Measurements from ENCODE around the gene NENF. TPM values are rescaled to one million over a fixed set of nuclear protein-coding genes. Genes with fewer than 3 reads are reported as not detected.
"Not testable (repeated sequence)": the region's sequence is repeated elsewhere in the genome, so short reads cannot be mapped to it uniquely, and the experiment has no call there.

Gene NENF
- polyA plus RNA-seq, 5 donors, result 45.8 to 56.2 (median 52.2) TPM

DNA sequence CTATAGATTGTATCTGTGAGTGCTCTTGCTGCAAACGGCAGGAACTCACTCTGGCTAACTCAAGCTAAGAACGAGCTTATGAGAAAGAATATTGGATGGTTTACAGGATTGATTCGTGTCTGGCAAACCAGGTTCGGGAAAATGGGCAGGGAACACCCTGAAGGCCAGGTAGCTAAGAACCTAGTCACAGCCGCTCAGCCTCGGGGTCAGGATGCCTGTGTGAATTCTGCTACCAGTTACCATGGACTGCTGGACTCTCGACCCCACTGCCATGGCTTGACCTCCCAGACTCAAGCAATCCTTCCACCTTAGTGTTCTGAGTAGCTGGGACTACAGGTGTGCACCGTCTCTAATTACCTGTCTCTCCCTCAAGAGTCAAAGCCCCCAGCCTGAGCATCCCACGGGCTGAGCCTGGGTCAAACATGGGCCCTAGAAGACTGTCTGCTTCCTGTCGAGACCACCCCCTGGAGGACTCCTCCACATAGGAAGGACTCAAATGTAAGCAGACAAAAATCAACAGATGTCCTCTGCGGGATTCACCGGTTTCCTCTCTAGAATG lies 45.8 kb downstream of the NENF start:
- no peak for DNase-seq

DNA sequence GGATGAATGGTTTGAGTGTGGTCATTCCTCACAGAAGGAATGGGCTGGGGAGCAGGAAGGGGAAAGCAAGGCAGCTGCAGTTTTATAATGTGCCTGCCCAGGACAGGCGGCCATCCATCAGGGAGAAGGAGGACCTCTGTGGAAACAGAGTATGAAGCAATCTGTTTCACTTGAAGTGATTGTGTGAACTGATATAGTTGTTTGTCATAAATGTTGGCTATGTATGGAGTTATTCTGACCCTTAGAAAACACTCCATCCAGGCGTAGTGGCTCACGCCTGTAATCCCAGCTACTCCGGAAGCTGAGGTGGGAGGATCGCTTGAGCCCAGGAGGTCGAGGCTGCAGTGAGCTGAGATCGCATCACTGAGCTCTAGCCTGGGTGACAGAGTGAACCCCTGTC lies 46.5 kb downstream of the NENF start:
- no peak for DNase-seq

GRCh38 chr1:212480711-212481437 lies 48.2 kb downstream of the NENF start:
- not testable (repeated sequence) for DNase-seq

DNA sequence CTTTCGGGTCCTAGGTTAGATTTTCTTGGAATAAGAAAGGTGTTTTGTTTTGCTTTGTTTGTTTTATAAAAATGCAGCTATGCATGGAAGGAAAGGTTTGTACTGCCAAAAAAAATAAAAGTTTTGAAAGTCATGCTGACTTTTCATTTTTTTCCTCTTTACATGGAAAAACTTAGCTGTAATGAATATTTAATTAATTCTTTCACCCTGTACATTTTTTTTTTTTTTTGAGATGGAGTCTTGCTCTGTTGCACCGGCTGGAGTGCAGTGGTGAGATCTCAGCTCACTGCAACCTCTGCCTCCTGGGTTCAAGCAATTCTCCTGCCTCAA lies 48.7 kb downstream of the NENF start:
- no peak for DNase-seq

DNA sequence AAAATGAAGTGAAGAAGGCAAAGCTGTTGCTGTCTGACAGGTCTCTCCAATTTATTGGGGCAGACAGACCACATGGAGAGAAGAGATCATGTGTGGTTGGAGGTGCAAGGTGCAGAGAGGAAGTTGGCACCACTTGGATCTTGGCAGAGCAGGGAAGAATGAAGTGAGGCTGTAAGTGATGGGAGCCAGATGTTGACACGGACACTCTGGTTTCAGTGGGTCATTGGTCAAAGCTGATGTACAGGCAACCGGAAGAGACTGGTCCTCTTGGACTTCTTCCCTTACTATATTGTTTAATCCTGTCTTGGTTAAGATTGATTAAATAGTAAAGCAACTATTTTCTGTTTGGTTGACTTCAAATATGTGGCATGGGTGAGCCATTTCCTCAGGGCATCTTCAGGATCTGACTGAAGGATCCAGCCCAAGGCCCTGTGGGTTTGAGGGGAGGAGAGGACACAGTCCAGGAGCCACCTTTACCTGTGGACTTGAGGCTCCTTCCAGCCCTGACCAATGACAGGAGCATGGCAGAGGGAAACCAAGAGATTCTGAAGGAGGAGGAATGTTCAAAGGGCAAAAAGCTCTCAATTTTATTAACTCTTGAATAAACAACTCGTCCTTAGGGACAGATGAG lies 49.4 kb downstream of the NENF start:
- DNase-seq, result no peak

DNA sequence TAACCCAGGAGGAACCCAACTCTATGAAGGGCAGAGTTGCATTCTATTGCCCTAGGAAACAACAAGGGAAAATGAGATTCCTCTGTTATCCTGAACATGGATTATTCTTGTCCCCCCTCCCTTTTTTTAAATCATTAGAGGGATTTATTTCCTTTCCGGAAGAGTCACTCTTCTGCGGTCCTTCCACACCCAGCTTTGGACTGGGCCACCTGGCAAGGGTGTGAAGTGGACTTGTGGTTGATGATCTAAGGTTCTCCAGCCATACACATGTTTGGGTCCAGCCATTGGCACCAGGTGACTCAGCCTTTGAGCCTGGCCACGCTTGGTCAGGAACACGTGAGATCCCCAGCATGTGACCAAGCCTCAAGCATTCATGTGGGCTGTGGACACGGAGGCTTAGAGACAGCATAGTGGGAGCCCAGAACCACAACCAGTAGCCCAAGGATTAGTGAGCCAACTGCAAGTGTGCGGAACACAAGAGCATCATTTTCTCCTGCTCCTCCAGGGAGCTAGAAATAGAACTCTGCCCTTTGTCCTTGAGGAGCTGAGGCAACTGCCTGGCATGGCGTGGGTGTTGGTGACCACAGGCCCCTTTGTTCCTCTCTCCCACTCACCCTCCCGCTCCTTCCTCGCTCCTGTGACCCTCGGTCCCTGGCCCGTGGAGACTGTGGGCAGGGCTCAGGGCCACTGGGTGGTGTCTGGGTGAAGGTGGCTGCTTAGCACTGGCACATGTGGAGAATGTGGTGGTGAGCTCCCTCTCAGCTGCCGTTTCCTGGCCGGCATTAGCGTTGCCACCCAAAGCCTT lies 50.1 kb downstream of the NENF start:
- no peak for DNase-seq

- no peak for DNase-seq
These were observed 52.2 kb downstream of the NENF start for GRCh38 chr1:212484701-212485570.

DNA sequence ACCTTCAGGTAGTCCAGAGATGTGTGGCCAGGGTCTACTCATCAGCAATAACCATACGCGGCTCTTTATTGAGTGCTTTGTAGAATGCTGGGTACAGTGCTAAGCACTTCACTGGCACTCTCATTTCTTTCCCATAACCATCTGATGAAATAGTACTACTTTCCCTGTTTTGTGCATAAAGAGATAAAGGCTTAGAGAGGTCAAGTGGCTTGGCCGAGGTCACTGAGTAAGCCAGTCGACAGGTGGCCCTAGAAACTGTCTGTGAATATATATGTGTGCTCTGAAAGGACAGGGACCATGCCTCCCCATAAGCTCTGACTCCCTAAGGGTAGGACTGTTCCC lies 52.8 kb downstream of the NENF start:
- DNase-seq, result no peak

DNA sequence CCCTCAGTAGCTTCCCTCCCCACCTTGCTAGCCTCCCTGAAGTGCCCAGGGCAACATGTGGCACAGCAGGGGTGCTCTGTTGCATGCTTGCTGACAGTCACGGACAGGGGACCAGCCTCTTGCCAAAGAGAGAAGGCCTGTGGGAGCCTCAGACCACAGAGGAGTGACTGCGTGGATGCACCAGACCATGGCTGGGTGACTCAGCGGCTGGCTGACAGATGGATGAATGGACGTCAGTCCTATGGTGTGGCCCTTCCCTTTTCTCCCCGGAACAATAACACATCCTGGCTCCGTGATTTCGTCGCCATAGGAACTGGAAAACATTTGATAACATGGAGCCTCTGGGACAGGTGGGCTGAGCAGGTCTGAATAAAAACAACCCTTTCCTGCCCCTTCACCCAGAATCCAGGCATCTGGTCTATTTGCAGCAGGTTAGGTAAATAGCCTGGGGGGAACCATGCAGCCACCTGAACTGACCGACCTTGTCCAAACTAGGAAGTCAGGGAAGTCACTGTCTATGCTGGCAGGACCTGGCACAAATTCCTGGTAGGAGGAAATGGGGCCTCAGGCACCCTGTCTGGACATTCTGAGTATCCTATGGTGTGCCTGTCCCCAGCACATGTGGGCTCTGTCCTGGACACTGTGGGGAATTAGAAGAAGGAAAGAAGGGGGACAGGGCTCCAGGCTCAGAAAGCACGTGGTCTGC lies 53.3 kb downstream of the NENF start:
- no peak for DNase-seq

DNA sequence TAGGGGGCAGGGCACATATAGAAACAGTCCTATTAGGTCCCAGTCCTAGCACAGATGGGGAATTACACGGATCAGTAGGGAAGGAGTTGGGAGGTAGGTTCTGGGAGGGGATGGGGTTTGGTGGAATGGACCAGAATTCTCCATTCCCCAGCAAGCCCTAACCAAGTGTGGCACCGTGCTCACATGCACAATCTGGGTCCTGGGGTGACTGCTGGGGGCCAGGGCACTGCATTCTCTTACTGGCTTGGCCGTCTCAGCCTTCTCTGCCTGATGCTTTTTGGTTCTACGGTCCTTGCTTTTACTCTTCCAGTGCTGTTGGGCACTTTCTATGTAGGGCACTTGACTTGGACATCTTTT lies 53.9 kb downstream of the NENF start:
- DNase-seq, result no peak

DNA sequence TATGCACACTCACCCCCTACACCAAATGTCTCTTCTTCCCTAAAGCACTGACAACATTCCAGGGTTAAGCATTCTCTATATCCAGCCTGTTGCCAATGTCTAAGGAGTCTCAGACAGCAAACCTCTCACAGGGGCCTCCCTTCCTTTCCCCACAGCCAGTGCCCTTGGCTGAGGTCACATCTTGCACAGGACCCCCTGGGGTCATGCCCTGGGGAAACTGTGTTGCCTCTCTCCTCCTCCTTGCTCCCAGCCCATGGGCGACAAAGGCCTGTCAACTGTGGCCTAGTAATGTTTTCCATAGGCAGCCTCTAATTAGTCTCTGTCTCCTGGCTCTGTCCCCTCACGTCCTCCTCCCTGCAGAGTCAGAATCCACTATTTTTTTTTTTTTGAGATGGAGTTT lies 54.6 kb downstream of the NENF start:
- DNase-seq, result no peak

GRCh38 chr1:212487774-212488435 lies 55.2 kb downstream of the NENF start:
- DNase-seq, result no peak

DNA sequence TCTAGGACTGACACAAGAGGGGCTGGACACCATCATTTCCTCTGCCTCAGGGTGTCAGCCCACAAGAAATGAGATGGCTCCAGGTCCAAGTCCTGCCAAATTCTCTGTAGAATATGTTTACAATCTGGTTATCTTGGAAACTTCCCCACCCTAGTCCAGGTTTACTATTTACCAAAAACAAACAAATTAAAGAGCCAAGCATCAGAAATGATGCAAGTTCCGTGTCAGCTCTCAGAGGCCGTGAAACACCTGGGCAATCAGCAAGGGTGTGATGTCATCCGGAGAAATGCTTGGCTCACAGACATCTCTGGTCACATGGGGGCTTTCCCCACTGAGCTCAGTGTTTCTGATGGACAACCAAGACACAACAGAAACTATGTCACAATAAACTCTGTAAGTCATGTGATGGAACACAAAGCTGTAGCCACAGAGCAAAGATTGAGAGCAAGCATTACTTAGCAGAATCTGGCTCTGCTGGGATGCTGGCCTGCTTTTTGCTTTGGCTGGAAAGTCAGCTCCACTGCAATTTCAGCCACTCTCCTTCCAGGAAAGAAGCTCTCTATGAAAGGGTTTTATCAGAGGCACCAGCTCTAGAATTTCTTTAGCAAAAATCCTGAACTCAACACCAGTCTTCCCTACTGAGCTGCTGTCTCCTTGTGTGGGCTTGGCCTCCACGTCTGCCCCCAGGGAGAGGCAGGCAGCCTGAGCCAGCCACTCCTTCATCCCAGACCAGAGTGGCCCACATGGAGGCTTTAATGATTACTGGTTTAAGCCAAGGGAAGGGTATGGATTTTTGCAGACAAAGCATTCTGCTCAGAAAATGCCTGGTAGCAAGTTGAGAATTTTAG lies 55.9 kb downstream of the NENF start:
- DNase-seq, result peak in 1 of 2 donors; percentile 50

DNA sequence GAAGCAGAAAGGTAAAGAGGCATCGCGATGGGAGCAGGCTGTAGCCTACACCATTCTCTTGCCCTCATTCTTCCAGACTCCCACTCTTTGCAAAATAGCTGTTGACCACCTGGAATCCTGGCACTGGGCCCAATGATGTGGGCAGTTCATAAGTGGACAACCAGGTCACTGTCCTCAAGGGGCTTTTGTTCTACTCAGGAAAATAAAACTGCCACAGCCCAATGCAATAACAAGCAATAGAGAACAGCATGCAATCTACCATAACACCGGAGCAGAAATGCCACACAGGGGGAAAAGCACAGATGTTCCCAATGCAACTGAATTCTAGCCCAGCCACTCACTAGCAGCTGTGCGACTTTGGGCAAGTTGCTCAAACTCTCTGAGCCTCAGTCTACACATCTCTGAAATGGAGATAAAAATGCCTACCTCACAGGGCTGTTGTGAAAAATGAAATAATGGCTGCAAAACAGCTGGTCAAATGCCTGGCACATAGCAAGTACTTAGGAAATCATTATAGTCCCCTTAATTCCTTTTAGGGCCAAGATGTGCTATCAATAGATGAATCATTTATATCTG lies 56.7 kb downstream of the NENF start:
- no peak for DNase-seq

DNA sequence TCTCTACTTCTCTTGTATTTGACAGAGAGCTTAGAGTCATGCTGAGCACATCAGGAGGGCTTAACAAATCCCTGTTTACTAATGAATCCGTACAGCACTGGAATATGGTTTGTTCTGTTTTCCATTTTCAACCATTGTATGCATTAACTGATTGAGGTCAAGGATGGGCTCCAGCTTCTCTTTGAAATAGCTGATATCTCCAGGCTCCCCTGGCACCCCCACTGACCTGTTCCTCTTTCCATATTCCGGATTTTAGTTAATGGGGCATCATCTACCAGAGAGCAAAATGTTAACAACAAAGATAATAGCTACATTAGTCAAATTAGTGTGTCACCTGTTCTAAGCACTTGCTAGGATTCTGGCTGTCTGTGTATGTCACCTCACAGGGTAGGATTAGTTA lies 57.6 kb downstream of the NENF start:
- no peak for DNase-seq

GRCh38 chr1:212491454-212491853 lies 58.7 kb downstream of the NENF start:
- DNase-seq, result no peak
